K562 (cell line): ENCODE data around the gene GTPBP1. TPM values are rescaled to one million over a fixed set of nuclear protein-coding genes. Genes with fewer than 3 reads are reported as not detected.
A peak's percentile ranks its signal among the peaks of the same experiment; 100 is the strongest.

Source experiments
- CEBPB ChIP-seq: fragments of 450-650 bp; IDR thresholded peaks from 2 replicates; pipeline ENCODE4 v1.6.1; 2016; ENCODE audit warnings: missing genetic modification characterization, missing compliant biosample characterization
- CXXC5 ChIP-seq: fragments of 250-450 bp; sonication (Bioruptor Pico); IDR thresholded peaks from 2 replicates; pipeline ENCODE4 v1.8.0; 2022; ENCODE audit warnings: inconsistent platforms, mild to moderate bottlenecking, moderate library complexity
- MEIS2 ChIP-seq: fragments of 450-650 bp; IDR thresholded peaks from 2 replicates; pipeline ENCODE4 v1.6.1; 2014; ENCODE audit warnings: mild to moderate bottlenecking; ENCODE audit not compliant: partially characterized antibody
- NBN ChIP-seq: fragments of 450-650 bp; IDR thresholded peaks from 2 replicates; pipeline ENCODE4 v1.6.1; 2016; ENCODE audit warnings: low read depth, mild to moderate bottlenecking
- NCOA2 ChIP-seq, 2 experiments: fragments of 450-650 bp; IDR thresholded peaks; 2 replicates each; pipeline ENCODE4 v1.6.1; 2018; ENCODE audit warnings: mild to moderate bottlenecking in 2 of 2, moderate library complexity in 1 of 2; ENCODE audit not compliant: partially characterized antibody in 2 of 2
- SIX5 ChIP-seq, 2 experiments: IDR thresholded peaks; 2 replicates each; pipeline ENCODE4 v1.6.1; 2011; ENCODE audit warnings: low read length in 2 of 2, borderline replicate concordance in 1 of 2, low read depth in 1 of 2, mild to moderate bottlenecking in 1 of 2, moderate library complexity in 1 of 2; ENCODE audit not compliant: insufficient read depth in 1 of 2
- SPI1 ChIP-seq: IDR thresholded peaks from 2 replicates; pipeline ENCODE4 v1.6.1; 2011; ENCODE audit warnings: low read depth, low read length, control low read depth, borderline replicate concordance
- TAF7 ChIP-seq: fragments of 450-650 bp; IDR thresholded peaks from 2 replicates; pipeline ENCODE4 v1.6.1; 2016; ENCODE audit warnings: missing genetic modification characterization, missing compliant biosample characterization
- TAF9B ChIP-seq: fragments of 450-650 bp; IDR thresholded peaks from 2 replicates; pipeline ENCODE4 v1.6.1; 2018; ENCODE audit warnings: mild to moderate bottlenecking; ENCODE audit not compliant: partially characterized antibody
- TRIM24 ChIP-seq, 2 experiments: fragments of 450-650 bp; IDR thresholded peaks; 2 replicates each; pipeline ENCODE4 v1.6.1; 2016
- YY1 ChIP-seq, 3 experiments: IDR thresholded peaks; 2 replicates each; pipeline ENCODE4 v1.6.1; 2011; ENCODE audit warnings: low read length in 2 of 3, mild to moderate bottlenecking in 2 of 3, moderate library complexity in 2 of 3, borderline replicate concordance in 1 of 3, control low read depth in 1 of 3, low read depth in 1 of 3; ENCODE audit not compliant: insufficient read depth in 3 of 3, insufficient replicate concordance in 2 of 3, control insufficient read depth in 1 of 3, insufficient read length in 1 of 3; ENCODE audit errors: extremely low read depth in 1 of 3
- ZKSCAN3 ChIP-seq: fragments of 250-450 bp; sonication (Bioruptor Pico); IDR thresholded peaks from 2 replicates; pipeline ENCODE4 v1.4.0; 2020
- ZNF12 ChIP-seq: sonication (generic); formaldehyde crosslinking; IDR thresholded peaks from 2 replicates; pipeline ENCODE4 v1.4.0; 2020; ENCODE audit warnings: mild to moderate bottlenecking, missing genetic modification reagents
- ZNF165 ChIP-seq: fragments of 250-450 bp; sonication (Bioruptor Pico); IDR thresholded peaks from 2 replicates; pipeline ENCODE4 v1.4.0; 2020; ENCODE audit warnings: borderline replicate concordance
- ZNF311 ChIP-seq: fragments of 250-450 bp; sonication (Bioruptor Pico); IDR thresholded peaks from 2 replicates; pipeline ENCODE4 v1.4.0; 2020; ENCODE audit warnings: mild to moderate bottlenecking, moderate library complexity
- ZNF699 ChIP-seq: fragments of 250-450 bp; sonication (Bioruptor Pico); IDR thresholded peaks from 2 replicates; pipeline ENCODE4 v1.8.0; 2021; ENCODE audit warnings: mild to moderate bottlenecking, moderate library complexity; ENCODE audit not compliant: insufficient replicate concordance
- polyA plus RNA-seq, 8 experiments: library from polyadenylated mRNA; depleted of rRNA in 4 of 8; stranded (reverse) in 5 of 8; unstranded in 3 of 8; fragments of >200 nt; fragmentation: Nextera tagmentation in 2 of 8; fragmentation: Illumina TruSeq in 1 of 8; extraction: Ambion mirVana in 2 of 8; extraction: Trizol in 1 of 8; gene quantifications; 2 replicates each; pipeline versions ENCODE4 v1.2.1 to v1.2.3, GENCODE V29; 2011 to 2014; ENCODE audit warnings: inconsistent platforms in 1 of 8, missing spikeins in 1 of 8
- total RNA-seq, 7 experiments: library from RNA; depleted of rRNA in 6 of 7; stranded (reverse); fragments of >200 nt in 6 of 7; fragmentation: Illumina TruSeq in 2 of 7; extraction: Trizol in 2 of 7; gene quantifications; 2 replicates each; pipeline versions ENCODE4 v1.2.1 to v1.2.3, GENCODE V29; 2011 to 2021; ENCODE audit warnings: low replicate concordance in 1 of 7
- TF ChIP-seq, protein P1 (sequence below): sonication (generic); formaldehyde crosslinking; IDR thresholded peaks from 2 replicates; pipeline ENCODE4 v1.9.0; 2022; ENCODE audit warnings: mild to moderate bottlenecking, missing genetic modification reagents
- TF ChIP-seq, protein P2 (sequence below): fragments of 200-400 bp; formaldehyde crosslinking; IDR thresholded peaks from 2 replicates; pipeline ENCODE4 v1.6.1; 2017; ENCODE audit warnings: mild to moderate bottlenecking, low read depth, low read length, moderate library complexity
- TF ChIP-seq, protein P3 (sequence below): fragments of 250-450 bp; sonication (Bioruptor Pico); IDR thresholded peaks from 2 replicates; pipeline ENCODE4 v1.8.0; 2021; ENCODE audit warnings: borderline replicate concordance, mild to moderate bottlenecking, moderate library complexity; ENCODE audit not compliant: poor library complexity, severe bottlenecking
- TF ChIP-seq, protein P4 (sequence below): sonication (generic); formaldehyde crosslinking; IDR thresholded peaks from 2 replicates; pipeline ENCODE4 v1.8.0; 2022; ENCODE audit warnings: mild to moderate bottlenecking, missing genetic modification reagents

The GTPBP1 gene
- total and polyA plus RNA-seq, 9 of the 15 experiments (the other 6 are each of a cell fraction or from before 2014, with no cell fraction given), result 0.83 to 53.2 (median 23.3) TPM

DNA sequence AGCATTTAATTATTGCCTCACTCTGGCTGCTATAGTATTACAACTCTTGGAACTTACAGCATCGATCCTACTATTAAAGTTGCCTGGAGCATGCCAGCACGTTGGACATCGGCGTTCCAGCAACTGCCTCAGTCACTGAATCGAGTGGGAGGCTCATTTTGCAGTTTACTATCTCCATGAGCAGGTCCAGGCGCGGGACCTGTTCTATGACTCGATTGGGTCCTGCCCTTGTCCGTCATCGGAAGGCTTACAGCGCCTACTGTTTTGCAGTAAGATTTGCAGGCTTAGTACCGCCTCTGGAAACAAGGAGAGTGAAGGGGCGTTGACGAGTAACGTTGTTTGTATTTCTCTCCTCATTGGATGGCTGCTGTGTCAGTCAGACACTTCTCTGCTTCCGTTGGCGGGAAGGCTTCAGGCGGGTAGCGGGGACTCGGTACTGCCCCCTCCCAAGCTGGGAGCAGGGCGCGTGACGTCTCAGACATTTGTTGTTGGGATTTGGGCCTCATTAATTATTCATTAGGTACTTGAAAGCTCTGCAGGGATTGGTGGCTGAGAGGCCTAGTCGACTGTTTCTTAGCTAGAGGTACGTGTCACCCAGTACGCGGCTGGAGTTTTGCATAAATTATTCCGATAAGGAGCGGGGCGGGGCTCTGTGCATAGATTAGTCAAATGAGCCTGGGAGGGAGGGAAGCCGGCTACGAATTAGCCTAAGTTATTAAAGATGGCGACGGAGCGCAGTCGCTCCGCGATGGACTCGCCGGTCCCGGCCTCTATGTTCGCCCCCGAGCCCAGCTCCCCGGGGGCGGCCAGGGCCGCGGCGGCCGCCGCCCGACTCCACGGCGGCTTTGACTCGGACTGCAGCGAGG lies at the start of gene GTPBP1 (continued):
- TF ChIP-seq YY1 (IDR thresholded peaks at IDR 0.05; ENCODE audit: borderline replicate concordance in 1 of 3, control insufficient read depth in 1 of 3, extremely low read depth in 1 of 3, insufficient read depth in 3 of 3, insufficient read length in 1 of 3, insufficient replicate concordance in 2 of 3, low read depth in 1 of 3, low read length in 2 of 3), result peak; percentile 59 to 95 (median 90)
- TF ChIP-seq, protein P1, sequence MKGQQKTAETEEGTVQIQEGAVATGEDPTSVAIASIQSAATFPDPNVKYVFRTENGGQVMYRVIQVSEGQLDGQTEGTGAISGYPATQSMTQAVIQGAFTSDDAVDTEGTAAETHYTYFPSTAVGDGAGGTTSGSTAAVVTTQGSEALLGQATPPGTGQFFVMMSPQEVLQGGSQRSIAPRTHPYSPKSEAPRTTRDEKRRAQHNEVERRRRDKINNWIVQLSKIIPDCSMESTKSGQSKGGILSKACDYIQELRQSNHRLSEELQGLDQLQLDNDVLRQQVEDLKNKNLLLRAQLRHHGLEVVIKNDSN (CRISPR knock-in tag), result peak; percentile 83
- TF ChIP-seq TRIM24 (IDR thresholded peaks at IDR 0.05), result no peak
- TF ChIP-seq NCOA2 (IDR thresholded peaks at IDR 0.05; ENCODE audit: partially characterized antibody in 2 of 2), result no peak
- no peak for TF ChIP-seq ZKSCAN3 (CRISPR knock-in tag)
- TF ChIP-seq ZNF12, result no peak
- TF ChIP-seq CEBPB (tag), result 0 out of 2 replicates have a peak, but pooled peaks have one; percentile 10
- no peak for TF ChIP-seq ZNF311 (CRISPR knock-in tag)
- TF ChIP-seq ZNF165 (CRISPR knock-in tag), result no peak
- peak; percentile 75 for TF ChIP-seq MEIS2
- TF ChIP-seq, protein P2, sequence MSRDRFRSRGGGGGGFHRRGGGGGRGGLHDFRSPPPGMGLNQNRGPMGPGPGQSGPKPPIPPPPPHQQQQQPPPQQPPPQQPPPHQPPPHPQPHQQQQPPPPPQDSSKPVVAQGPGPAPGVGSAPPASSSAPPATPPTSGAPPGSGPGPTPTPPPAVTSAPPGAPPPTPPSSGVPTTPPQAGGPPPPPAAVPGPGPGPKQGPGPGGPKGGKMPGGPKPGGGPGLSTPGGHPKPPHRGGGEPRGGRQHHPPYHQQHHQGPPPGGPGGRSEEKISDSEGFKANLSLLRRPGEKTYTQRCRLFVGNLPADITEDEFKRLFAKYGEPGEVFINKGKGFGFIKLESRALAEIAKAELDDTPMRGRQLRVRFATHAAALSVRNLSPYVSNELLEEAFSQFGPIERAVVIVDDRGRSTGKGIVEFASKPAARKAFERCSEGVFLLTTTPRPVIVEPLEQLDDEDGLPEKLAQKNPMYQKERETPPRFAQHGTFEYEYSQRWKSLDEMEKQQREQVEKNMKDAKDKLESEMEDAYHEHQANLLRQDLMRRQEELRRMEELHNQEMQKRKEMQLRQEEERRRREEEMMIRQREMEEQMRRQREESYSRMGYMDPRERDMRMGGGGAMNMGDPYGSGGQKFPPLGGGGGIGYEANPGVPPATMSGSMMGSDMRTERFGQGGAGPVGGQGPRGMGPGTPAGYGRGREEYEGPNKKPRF, result no peak
- TF ChIP-seq TAF7 (tag), result no peak
- peak; percentile 24; the same call in 1 of the 2 replicates for TF ChIP-seq NBN
- TF ChIP-seq, protein P3, sequence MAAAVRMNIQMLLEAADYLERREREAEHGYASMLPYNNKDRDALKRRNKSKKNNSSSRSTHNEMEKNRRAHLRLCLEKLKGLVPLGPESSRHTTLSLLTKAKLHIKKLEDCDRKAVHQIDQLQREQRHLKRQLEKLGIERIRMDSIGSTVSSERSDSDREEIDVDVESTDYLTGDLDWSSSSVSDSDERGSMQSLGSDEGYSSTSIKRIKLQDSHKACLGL (CRISPR knock-in tag), result no peak
- TF ChIP-seq SPI1, result no peak
- TF ChIP-seq TAF9B, result peak; percentile 54
- TF ChIP-seq ZNF699 (CRISPR knock-in tag), result no peak
- TF ChIP-seq SIX5 (IDR thresholded peaks at IDR 0.05; ENCODE audit: borderline replicate concordance in 1 of 2, insufficient read depth in 1 of 2, low read depth in 1 of 2, low read length in 2 of 2), result no peak
- TF ChIP-seq CXXC5, result peak; percentile 98
- TF ChIP-seq, protein P4, sequence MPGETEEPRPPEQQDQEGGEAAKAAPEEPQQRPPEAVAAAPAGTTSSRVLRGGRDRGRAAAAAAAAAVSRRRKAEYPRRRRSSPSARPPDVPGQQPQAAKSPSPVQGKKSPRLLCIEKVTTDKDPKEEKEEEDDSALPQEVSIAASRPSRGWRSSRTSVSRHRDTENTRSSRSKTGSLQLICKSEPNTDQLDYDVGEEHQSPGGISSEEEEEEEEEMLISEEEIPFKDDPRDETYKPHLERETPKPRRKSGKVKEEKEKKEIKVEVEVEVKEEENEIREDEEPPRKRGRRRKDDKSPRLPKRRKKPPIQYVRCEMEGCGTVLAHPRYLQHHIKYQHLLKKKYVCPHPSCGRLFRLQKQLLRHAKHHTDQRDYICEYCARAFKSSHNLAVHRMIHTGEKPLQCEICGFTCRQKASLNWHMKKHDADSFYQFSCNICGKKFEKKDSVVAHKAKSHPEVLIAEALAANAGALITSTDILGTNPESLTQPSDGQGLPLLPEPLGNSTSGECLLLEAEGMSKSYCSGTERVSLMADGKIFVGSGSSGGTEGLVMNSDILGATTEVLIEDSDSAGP (CRISPR knock-in tag), result no peak
